IPS-18c (cell line): ENCODE data around the gene PDK4.

ENCODE experiments used
- H3K4me3 ChIP-seq: 2 replicates; pipeline ENCODE4 v1.7.0; 2013; ENCODE audit warnings: low read depth, mild to moderate bottlenecking, low read length, moderate library complexity; ENCODE audit not compliant: insufficient read depth
- H3K9me3 ChIP-seq: one replicate; pipeline ENCODE4 v1.6.1; 2013; ENCODE audit warnings: mild to moderate bottlenecking, low read length, moderate library complexity; ENCODE audit not compliant: control insufficient read depth, insufficient read depth

Gene PDK4

GRCh38 chr7:95596198-95597063, at the start of gene PDK4:
Gene PDK4, minus strand, starts transcription at chr7:95596516. Its CDS starts 223 bp downstream, at chr7:95596293.
- Histone ChIP-seq H3K9me3 (no peaks in the 10 kb centered on the region), H3K4me3 (peak within 1 kb of the TSS; percentile 59)

DNA sequence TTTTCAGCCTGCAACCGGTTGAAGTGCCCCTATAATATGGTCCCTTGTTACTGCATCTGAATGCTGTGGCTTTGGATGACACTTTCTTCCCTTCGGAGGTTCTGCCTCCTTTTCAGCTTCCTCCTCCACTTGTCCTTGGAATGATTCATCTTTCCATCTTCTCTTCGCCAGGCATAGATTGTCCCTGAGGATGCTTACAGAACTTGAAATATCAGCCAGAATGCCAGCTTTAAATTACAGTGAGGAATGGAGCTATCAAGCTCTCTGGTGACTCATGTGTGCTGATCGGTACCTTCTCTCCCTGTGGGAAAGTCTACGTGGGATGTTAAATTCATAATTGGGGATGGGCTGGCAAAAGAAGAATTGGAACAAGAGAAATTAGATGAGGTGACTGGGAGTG, 45.9 kb upstream of the PDK4 start:
- H3K4me3 ChIP-seq = no peak overlapping the region
- H3K9me3 ChIP-seq = no peaks in the 10 kb centered on the region

DNA sequence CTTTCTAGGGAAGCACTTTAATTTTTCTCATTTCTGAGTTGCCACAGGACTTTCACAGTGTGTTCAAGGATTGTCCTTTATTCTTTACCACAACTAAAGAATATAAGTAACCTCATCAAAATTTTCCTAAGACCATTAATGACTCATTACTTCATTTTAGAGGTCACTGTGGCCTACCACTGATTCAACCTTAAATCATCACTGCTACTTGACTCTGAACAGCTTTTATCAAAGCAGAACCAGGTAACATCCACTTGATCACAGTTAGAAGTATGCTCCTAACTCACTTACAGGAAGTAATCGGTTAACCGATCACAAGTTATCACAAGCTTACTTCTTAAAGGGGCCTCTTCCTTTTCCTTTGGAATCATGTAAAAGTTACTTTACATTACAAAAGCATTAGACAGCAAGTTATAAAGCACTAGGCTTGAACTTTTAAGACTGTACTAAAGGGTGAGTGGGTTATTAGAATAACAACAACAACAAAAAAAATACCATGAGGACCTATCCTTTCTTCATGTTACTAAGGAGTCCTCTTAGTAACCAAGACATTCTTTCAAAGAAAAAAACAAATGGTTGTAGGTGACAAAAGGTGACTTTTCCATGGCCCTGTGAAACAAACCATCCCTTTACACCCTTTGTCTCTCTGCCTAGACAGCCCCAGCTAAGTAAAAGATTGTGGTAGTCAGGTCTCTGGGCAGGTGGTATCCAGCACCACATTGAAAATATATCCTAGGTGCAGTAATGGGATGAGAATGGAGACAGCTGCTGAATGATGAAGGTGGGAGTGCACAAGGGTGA, 40.0 kb upstream of the PDK4 start:
- Histone ChIP-seq H3K4me3 (no peak overlapping the region), H3K9me3 (no peaks in the 10 kb centered on the region)

DNA sequence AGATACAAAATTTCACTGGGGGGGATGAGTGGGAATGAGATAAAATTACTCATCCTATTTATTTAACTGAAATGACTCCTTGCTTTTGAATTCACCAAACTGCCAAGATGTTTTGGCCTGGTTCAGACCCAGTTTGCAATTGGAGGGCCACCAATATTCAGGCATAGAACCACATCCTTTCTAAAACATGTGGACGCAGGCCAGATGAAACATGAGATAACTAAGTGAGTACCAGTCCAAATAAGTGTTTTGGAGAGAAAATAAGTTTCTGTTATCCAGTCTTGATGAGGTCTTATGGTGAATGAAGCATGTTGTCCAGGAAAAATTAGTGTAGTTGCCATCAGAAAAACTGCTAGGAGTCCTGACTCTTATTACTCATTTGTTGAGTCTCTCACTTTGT, 36.3 kb upstream of the PDK4 start:
- H3K9me3 ChIP-seq = no peaks in the 10 kb centered on the region
- no peak overlapping the region for H3K4me3 ChIP-seq

DNA sequence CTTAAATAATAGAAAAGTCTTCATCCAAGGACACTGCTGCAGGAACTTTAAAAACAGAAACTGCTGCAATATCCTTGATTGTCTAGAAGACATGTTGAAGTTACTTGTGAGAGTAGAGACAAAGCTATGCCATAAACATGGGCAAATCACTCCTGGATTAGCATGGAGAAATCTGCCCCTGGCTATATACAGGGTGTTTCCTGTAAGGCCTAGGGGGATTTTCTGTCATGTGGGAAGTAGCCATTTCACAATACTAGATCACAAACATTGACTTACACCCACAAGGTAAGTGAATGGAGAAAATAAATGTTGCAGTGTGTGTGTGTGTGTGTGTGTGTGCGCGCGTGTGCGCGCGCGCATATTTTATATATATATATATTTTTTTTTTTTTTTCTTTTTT, 35.2 kb upstream of the PDK4 start:
- Histone ChIP-seq H3K9me3 (no peaks in the 10 kb centered on the region), H3K4me3 (no peak overlapping the region)

DNA sequence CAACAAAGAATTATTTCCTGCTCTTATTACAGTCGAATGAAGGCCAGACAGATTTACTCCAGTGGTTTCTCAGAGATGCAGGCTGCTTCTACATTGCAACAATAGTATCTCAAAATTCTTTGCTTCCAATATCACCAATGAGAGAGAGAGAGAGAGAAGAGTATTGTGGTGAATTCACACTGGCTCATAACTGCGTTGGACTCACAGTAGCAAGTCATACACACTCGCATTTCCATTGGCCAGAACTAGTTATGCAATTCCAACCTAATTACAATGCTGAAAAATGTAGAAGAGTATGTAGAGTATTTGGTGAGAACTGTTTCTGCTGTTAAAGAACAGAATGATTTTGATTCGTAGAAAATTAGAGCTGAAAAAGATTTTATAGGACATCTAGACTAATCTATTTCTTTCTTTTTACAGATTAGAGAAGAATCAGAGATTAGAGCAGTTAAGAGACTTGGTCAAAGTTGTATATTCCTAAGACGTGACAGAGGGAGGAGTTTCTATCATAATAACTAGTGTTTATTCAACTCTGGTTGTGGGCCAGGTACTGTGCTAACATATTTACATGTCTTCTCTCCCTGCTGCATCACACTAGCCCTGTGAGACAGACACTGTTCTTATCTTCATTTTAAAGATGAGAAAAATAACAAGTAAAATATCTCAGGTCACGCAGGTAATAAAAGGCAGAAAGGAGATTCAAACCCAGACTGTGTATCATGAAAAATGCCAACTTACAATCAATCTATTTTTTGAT, 34.6 kb upstream of the PDK4 start:
- Histone ChIP-seq H3K4me3 (no peak overlapping the region), H3K9me3 (no peaks in the 10 kb centered on the region)

DNA sequence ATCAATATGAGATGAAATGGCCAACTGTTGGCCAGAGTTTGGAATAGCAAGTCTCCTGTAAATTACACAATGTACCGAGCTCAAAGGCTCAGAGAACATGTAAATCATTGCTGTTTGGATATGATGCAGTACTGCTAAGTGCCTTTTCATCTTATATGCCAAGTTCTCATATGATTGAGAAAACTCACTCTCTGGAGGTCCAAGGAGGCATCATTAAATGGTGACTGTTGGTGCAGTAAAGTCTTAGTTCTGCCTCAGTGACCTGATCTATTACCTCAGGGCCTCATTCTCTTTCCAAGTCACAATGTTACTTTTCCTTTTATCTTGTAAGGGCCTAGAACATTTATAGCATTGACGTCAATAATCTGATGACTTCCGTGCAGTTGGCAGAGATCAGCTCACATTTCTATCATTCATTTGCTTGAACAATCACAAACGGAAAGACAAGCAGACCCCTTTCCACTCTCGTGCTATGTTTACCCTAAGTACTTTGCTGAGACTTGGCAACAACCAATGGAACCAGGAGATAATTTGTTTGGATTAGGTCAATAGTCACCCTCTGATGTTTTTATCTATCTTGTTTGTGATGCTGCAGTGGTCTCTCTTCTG, 32.6 kb upstream of the PDK4 start:
- Histone ChIP-seq H3K4me3 (no peak overlapping the region), H3K9me3 (no peaks in the 10 kb centered on the region)

GRCh38 chr7:95623788-95624187, 27.5 kb upstream of the PDK4 start:
- H3K9me3 ChIP-seq = no peaks in the 10 kb centered on the region
- no peak overlapping the region for H3K4me3 ChIP-seq

- Histone ChIP-seq H3K9me3 (no peaks in the 10 kb centered on the region), H3K4me3 (no peak overlapping the region)
These were observed 26.5 kb upstream of the PDK4 start for GRCh38 chr7:95622859-95623258.

DNA sequence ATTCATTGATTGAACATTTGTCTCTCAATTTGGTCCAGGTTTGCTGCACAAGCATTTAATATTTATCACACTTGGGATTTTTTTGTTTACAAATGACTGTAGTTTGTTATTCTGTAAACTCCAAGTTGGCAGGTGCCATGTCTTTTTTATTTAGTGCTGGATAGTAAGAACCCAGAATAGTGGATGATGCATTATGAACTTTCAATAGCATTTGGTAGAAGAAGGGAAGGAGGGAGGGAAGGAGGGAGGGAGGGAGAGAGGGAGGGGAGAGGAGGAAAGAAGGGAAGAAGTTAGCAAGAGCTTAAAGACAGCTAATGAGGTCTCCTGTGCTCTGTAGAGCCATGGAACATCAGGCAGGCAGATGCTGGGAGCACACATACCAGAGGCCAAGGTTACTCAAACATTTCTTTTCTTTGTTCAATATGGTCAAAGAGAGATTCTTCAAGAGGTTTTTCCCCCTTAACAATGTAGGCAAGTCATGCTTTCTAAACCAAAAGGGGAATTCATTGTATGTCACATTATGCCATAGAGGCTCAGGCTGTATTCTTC, 25.8 kb upstream of the PDK4 start:
- Histone ChIP-seq H3K9me3 (no peaks in the 10 kb centered on the region), H3K4me3 (no peak overlapping the region)

DNA sequence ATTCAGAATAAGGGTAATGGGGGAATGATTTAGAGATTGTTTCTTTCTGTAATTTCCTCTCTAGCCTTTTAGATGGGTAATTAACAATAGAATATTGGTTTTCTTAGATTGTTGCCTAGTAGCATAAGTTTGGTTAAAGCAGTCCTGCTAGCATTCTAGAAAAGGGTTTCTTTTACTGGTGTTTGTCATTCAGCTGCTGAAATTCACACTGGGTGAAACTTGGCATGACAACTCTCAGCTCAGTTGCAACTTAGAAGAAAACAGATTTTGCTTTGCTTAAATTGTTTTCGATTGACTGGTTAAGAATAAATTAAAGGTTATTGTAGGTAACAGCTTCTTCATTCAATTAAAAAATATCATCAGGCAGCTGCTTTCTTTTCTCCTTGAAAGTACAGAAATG, 25.1 kb upstream of the PDK4 start:
- H3K4me3 ChIP-seq = no peak overlapping the region
- no peaks in the 10 kb centered on the region for H3K9me3 ChIP-seq

DNA sequence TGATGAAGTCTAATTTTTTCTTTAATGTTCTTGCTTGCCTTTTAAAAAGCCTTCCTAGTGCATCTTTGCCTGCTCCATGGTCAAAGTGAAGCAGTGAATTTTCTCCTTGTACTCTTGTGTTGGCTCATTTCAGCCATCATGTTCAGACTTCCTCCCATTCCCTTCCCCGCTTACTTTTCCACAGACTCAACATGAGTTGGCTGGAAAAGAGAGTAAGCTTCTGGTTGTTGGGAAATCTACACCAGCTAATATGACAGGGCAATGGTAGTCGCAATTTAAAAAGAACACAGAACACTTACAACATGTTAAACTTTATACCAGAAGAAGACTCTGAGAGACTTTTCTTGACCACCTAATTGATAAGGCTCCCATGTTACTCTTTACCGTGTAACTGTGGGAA, 24.3 kb upstream of the PDK4 start:
- Histone ChIP-seq H3K4me3 (no peak overlapping the region), H3K9me3 (no peaks in the 10 kb centered on the region)

GRCh38 chr7:95619921-95620320, 23.6 kb upstream of the PDK4 start:
- Histone ChIP-seq H3K4me3 (no peak overlapping the region), H3K9me3 (no peaks in the 10 kb centered on the region)

DNA sequence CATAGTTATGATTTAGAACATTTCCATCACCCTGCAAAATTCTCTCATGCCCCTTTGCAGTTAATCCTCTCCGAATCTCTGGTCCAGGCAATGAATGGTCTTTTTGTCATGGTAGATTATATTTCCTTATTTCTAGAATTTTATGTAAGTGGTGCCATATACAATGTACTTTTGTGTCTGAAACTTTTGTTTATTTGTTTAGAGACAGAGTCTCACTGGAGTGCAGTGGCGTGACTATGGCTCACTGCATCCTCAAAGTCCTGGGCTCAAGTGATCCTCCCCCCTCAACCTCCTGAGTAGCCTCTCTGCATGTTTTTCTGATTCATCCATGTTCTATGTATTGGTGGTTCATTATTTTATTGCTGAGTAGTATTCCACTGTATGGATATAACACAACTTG, 23.2 kb upstream of the PDK4 start:
- H3K9me3 ChIP-seq = no peaks in the 10 kb centered on the region
- no peak overlapping the region for H3K4me3 ChIP-seq

DNA sequence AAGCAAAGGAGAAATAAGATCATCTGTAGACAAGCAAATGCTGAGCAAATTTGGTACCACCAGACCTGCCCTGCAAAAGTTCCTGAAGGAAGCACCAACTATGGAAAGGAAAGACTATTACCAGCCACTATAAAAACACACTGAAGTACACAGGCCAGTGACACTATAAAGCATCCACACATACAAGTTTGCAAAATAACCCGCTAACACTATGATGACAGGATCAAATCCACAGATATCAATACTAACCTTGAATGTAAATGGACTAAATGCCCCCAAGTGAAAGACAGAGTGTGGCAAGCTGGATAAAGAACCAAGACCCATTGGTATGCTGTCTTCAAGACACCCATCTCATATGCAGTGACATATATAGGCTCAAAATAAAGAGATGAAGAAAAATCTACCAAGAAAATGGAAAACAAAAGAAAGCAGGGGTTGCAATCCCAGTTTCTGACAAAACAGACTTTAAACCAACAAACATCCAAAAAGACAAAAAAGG, 18.2 kb upstream of the PDK4 start:
- Histone ChIP-seq H3K9me3 (no peaks in the 10 kb centered on the region), H3K4me3 (no peak overlapping the region)

GRCh38 chr7:95611224-95611623, 14.9 kb upstream of the PDK4 start:
- H3K9me3 ChIP-seq = no peaks in the 10 kb centered on the region
- no peak overlapping the region for H3K4me3 ChIP-seq
